Measurements from ENCODE around the gene ABCB9. TPM values are rescaled to one million over a fixed set of nuclear protein-coding genes. Genes with fewer than 3 reads are reported as not detected.

Gene ABCB9
- total and polyA plus RNA-seq, 2 of the 8 experiments (the other 6 are each of a cell fraction or from before 2014, with no cell fraction given) = 3.8 to 8.0 TPM

DNA sequence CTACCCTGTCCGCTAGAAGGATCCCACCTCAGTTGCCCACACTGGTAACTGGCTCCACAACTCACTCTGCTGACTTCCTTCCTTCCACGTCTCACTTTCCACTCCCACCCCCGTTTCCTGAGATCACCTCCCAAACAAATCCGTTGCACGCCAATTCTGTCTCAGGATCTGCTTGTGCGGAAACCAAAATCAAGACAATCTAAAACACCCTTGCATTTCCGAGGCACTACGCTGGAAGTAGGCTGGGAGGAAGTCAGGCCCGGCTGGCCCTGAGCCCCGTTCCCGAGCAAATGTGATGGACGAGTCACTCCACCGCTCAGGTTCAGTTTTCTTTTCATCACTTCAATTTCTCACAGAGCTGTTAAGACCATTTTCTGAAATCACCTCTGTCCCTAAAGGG lies 23.1 kb downstream of the ABCB9 start (continued):
- TF ChIP-seq SIX5 (IDR thresholded peaks at IDR 0.05; ENCODE audit: low read depth, low read length) = no peak
- no peak for TF ChIP-seq CBX8 (IDR thresholded peaks at IDR 0.05; ENCODE audit: borderline replicate concordance, low read depth, low read length)

Data from H1 (cell line).